MM.1S (cell line): Measurements from ENCODE around the gene CS.

Source experiments
- EZH2 ChIP-seq: fragments of 300-600 bp; sonication (generic); optimal IDR thresholded peaks from 2 replicates; pipeline ENCODE3; 2017; ENCODE audit warnings: low read depth, mild to moderate bottlenecking, antibody characterized with exemption, low read length, mixed read lengths
- EZH2phosphoT487 ChIP-seq: fragments of 300-600 bp; sonication (generic); IDR thresholded peaks from 2 replicates; pipeline ENCODE4 v1.6.1; 2018; ENCODE audit warnings: antibody characterized with exemption, low read length
- TF ChIP-seq, protein P1 (sequence below): fragments of 300-600 bp; sonication (generic); IDR thresholded peaks from 2 replicates; pipeline ENCODE4 v1.5.1; 2016; ENCODE audit warnings: antibody characterized with exemption, low read length, mixed read lengths

DNA sequence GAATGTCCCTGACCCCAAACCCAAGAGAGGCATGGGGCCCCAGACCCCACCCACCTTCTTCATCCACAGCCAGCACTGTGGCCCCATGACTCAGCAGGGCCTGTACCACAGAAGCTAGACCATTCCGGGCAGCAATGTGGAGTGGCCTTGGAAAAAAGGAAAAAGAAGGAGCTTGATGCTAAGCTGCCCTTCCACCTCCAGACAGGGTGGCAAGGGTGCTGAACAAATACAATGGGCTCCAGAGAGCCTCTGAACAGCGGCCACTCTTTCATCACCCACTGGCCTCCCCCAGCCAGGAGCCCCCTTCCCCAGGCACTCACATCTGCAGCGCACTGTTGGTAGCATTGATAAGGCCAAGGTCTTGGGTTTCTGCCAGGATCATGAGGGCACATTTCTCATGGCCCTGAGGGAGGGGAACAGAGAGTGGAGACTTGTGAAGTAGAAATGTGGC, 56.4 kb downstream of the CS start:
- TF ChIP-seq, protein P1, sequence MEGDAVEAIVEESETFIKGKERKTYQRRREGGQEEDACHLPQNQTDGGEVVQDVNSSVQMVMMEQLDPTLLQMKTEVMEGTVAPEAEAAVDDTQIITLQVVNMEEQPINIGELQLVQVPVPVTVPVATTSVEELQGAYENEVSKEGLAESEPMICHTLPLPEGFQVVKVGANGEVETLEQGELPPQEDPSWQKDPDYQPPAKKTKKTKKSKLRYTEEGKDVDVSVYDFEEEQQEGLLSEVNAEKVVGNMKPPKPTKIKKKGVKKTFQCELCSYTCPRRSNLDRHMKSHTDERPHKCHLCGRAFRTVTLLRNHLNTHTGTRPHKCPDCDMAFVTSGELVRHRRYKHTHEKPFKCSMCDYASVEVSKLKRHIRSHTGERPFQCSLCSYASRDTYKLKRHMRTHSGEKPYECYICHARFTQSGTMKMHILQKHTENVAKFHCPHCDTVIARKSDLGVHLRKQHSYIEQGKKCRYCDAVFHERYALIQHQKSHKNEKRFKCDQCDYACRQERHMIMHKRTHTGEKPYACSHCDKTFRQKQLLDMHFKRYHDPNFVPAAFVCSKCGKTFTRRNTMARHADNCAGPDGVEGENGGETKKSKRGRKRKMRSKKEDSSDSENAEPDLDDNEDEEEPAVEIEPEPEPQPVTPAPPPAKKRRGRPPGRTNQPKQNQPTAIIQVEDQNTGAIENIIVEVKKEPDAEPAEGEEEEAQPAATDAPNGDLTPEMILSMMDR, result no peak
- TF ChIP-seq EZH2phosphoT487 (no peak), EZH2 (no peak)
